GM12875 (cell line): Measurements from ENCODE around the gene CGB1.
"Not testable (repeated sequence)": the region's sequence is repeated elsewhere in the genome, so short reads cannot be mapped to it uniquely, and the experiment has no call there.

Source experiments
- H3K4me3 ChIP-seq: one replicate; pipeline ENCODE4 v1.5.1; 2011; ENCODE audit warnings: low read depth, low read length, control low read depth
- TF ChIP-seq, protein P1 (sequence below): IDR thresholded peaks from 2 replicates; pipeline ENCODE4 v1.5.1; 2011; ENCODE audit warnings: low read depth, mild to moderate bottlenecking, control low read depth, inconsistent platforms, low read length, moderate library complexity, borderline replicate concordance; ENCODE audit not compliant: insufficient read depth

CGB1 gene

GRCh38 chr19:49074869-49075268 is 38.2 kb upstream of the CGB1 start:
- TF ChIP-seq, protein P1, sequence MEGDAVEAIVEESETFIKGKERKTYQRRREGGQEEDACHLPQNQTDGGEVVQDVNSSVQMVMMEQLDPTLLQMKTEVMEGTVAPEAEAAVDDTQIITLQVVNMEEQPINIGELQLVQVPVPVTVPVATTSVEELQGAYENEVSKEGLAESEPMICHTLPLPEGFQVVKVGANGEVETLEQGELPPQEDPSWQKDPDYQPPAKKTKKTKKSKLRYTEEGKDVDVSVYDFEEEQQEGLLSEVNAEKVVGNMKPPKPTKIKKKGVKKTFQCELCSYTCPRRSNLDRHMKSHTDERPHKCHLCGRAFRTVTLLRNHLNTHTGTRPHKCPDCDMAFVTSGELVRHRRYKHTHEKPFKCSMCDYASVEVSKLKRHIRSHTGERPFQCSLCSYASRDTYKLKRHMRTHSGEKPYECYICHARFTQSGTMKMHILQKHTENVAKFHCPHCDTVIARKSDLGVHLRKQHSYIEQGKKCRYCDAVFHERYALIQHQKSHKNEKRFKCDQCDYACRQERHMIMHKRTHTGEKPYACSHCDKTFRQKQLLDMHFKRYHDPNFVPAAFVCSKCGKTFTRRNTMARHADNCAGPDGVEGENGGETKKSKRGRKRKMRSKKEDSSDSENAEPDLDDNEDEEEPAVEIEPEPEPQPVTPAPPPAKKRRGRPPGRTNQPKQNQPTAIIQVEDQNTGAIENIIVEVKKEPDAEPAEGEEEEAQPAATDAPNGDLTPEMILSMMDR, result peak; percentile 54
- not testable (repeated sequence) for H3K4me3 ChIP-seq

GRCh38 chr19:49073514-49074378 is 37.1 kb upstream of the CGB1 start:
- no peak overlapping the region for H3K4me3 ChIP-seq
- TF ChIP-seq, protein P1, result peak; percentile 32

DNA sequence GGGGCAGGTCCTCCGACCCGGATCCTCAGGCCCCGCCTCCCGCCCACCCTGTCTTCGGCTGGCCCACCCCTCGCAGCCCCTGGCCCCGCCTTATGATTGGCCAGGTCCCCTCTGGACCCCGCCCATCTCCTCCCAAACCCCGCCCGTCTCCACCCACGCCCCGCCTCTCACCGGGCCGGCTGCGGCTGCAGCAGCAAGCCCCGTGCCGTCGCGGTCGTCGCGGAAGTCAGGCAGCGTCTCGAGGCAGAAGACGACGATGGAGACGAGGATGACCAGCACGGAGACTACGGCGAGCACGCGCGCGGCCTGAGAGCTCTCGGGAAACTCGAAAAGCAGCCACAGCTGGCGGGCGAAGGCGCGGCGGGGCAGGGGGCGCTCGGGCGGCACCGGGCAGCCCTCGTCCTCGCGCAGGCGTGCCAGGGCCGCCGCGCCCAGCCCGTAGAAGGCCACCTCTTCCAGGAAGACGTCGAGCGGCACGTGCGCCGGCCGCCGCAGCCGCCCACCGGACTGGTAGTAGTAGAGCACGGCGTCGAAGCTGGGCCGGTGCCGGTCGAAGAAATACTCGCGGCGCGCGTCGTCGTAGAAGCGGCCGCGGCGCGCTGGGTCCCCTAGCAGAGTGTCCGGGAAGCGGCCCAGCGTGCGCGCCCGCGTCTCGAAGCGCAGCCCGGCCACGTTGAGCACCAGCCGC is 35.3 kb upstream of the CGB1 start:
- TF ChIP-seq, protein P1, result no peak
- H3K4me3 ChIP-seq, result no peak overlapping the region

- TF ChIP-seq, protein P1, result no peak
- H3K4me3 ChIP-seq, result no peak overlapping the region
Observed at GRCh38 chr19:49070416-49070815, 33.7 kb upstream of the CGB1 start.

DNA sequence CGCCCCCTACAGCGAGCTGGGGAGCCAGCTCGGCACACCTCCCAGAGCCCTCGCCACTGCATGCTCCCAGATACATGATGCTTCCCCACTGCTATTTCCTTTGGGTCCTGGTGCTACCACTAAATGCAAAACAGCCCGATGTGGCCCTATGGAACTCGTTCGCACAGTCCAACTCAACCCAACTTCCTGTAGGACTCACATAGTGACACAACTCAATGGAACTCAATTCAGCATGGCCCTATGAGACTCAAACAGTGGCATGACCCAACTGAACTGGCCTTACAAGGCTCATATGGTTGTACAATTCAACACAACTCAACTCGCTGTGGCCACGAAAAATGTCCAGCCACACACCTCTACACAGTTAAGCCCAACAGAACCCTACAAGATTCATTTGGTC is 32.3 kb upstream of the CGB1 start:
- TF ChIP-seq, protein P1, result no peak
- no peak overlapping the region for H3K4me3 ChIP-seq

DNA sequence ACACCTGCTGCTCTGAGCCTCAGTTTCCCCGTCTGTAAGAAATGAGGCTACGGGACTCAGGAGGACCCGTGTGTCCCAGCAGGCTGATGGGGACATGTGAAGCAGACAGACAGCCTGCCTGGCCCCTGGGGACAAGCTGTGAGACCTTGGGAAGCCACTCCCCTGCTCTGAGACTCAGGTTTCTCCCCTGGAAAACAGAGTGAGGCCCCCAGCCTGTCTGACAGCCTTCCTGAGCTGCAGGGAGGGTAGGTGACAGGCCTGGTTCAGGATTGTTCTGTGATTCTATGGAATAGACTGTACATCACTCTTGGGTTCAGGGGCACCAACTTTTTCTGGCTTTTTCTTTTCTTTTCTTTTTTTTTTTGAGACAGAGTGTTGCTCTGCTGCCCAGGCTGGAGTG is 30.9 kb upstream of the CGB1 start:
- TF ChIP-seq, protein P1, result no peak
- H3K4me3 ChIP-seq, result no peak overlapping the region
